Fibroblast of lung (primary cell): Measurements from ENCODE around the gene RGS19.

Experiments used
- EZH2 ChIP-seq: IDR thresholded peaks from 2 replicates; pipeline ENCODE4 v1.5.1; 2012; ENCODE audit warnings: low read length, control low read depth, mild to moderate bottlenecking; ENCODE audit errors: missing control alignments
- TF ChIP-seq, protein P1 (sequence below), 2 donors: IDR thresholded peaks in 1 of 2; conservative IDR thresholded peaks in 1 of 2; 1 replicate in 1 of 2; 2 replicates in 1 of 2; pipeline ENCODE4 v1.5.1; 2011 to 2012; ENCODE audit warnings: low read length in 2 of 2, control low read depth in 1 of 2, inconsistent platforms in 1 of 2, low read depth in 1 of 2, mild to moderate bottlenecking in 1 of 2

DNA sequence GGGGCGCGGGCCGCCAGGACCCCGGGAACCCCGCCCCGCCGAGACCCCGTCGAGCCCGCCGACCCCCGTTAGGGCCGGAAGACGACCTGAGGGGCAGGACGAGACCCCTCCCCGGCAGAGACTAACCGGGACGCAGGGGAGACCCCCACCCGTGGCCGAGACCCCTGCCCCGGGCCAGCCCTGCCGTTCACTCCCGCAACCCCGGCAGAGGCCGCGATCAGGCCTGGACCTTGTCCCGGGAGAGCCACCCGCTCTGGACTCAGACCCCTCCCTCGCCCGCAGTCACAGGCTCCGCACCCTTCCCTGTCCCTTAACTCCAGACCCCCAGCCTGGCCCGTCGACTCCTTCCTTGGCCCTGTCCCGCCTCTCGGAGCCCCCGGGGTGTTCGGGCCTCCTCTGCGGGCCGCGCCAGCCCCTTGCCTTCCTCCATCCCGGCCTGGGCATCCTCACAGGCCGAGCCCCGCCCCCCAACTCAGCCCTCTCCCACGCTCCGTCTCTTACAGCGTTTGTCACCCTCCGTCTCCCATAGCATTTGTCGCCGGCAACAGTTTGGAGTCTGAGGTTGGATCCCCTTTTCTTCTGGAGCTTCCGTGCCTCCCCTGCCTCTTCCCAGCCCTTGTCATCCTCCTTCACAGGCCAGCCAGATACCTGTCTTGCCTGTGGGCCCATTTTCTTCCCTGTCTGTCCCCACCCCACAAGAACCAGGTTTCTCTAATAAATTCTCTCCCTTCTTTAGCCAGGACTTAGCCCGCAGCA is 15.8 kb downstream of the RGS19 start:
- TF ChIP-seq, protein P1, sequence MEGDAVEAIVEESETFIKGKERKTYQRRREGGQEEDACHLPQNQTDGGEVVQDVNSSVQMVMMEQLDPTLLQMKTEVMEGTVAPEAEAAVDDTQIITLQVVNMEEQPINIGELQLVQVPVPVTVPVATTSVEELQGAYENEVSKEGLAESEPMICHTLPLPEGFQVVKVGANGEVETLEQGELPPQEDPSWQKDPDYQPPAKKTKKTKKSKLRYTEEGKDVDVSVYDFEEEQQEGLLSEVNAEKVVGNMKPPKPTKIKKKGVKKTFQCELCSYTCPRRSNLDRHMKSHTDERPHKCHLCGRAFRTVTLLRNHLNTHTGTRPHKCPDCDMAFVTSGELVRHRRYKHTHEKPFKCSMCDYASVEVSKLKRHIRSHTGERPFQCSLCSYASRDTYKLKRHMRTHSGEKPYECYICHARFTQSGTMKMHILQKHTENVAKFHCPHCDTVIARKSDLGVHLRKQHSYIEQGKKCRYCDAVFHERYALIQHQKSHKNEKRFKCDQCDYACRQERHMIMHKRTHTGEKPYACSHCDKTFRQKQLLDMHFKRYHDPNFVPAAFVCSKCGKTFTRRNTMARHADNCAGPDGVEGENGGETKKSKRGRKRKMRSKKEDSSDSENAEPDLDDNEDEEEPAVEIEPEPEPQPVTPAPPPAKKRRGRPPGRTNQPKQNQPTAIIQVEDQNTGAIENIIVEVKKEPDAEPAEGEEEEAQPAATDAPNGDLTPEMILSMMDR (conservative IDR thresholded peaks at IDR 0.05 in 1 of 2, IDR thresholded peaks at IDR 0.05 in 1 of 2; ENCODE audit: low read depth in 1 of 2, low read length in 2 of 2): no peak
- no peak for TF ChIP-seq EZH2
